HG03354 (cell line): Measurements from ENCODE around the gene UTP4.
A peak's percentile ranks its signal among the peaks of the same experiment; 100 is the strongest.
"Not testable (repeated sequence)": the region's sequence is repeated elsewhere in the genome, so short reads cannot be mapped to it uniquely, and the experiment has no call there.

ENCODE experiments used
- ATAC-seq: cut with Tn5 transposase; IDR thresholded peaks from one replicate; pipeline ENCODE4 v1.9.1; 2021; ENCODE audit warnings: mild to moderate bottlenecking; ENCODE audit not compliant: unreplicated experiment, poor library complexity, severe bottlenecking

Gene UTP4

GRCh38 chr16:69109486-69110270 lies 22.8 kb upstream of the UTP4 start:
- no peak for ATAC-seq

GRCh38 chr16:69110406-69110805 lies 22.0 kb upstream of the UTP4 start:
- ATAC-seq: no peak

- ATAC-seq: no peak
These were observed 21.1 kb upstream of the UTP4 start for GRCh38 chr16:69111216-69111875.

- ATAC-seq: no peak
These were observed 20.6 kb upstream of the UTP4 start for GRCh38 chr16:69111876-69112230.

GRCh38 chr16:69112285-69113129 lies 19.9 kb upstream of the UTP4 start:
- ATAC-seq: peak; percentile 51

- no peak for ATAC-seq
These were observed 19.2 kb upstream of the UTP4 start for GRCh38 chr16:69113216-69113615.

- no peak for ATAC-seq
These were observed 18.0 kb upstream of the UTP4 start for GRCh38 chr16:69114346-69114975.

GRCh38 chr16:69114976-69115355 lies 17.5 kb upstream of the UTP4 start:
- no peak for ATAC-seq

- ATAC-seq: no peak
These were observed 17.1 kb upstream of the UTP4 start for GRCh38 chr16:69115361-69115760.

GRCh38 chr16:69115837-69116236 lies 16.6 kb upstream of the UTP4 start:
- no peak for ATAC-seq

- ATAC-seq: no peak
These were observed 16.1 kb upstream of the UTP4 start for GRCh38 chr16:69116256-69116875.

- ATAC-seq: no peak
These were observed 15.5 kb upstream of the UTP4 start for GRCh38 chr16:69116906-69117305.

- no peak for ATAC-seq
These were observed 14.0 kb upstream of the UTP4 start for GRCh38 chr16:69118468-69118867.

GRCh38 chr16:69118994-69119393 lies 13.5 kb upstream of the UTP4 start:
- no peak for ATAC-seq

GRCh38 chr16:69119536-69119935 lies 12.9 kb upstream of the UTP4 start:
- ATAC-seq: no peak

- no peak for ATAC-seq
These were observed 12.3 kb upstream of the UTP4 start for GRCh38 chr16:69120096-69120664.

- ATAC-seq: no peak
These were observed 8.5 kb upstream of the UTP4 start for GRCh38 chr16:69123910-69124309.

- not testable (repeated sequence) for ATAC-seq
These were observed 8.0 kb upstream of the UTP4 start for GRCh38 chr16:69124406-69124805.

GRCh38 chr16:69124961-69125360 lies 7.5 kb upstream of the UTP4 start:
- ATAC-seq: not testable (repeated sequence)
